Activated B cell treated with CpG ODN at 0.5 μM for 24 hours (primary cell): ENCODE results near the gene TRERF1. TPM values are rescaled to one million over a fixed set of nuclear protein-coding genes. Genes with fewer than 3 reads are reported as not detected.

Experiments used
- ATAC-seq: fragments of 200-7000 bp; cut with Tn5 transposase; one replicate; pipeline ENCODE4 v1.10.0; 2021; ENCODE audit warnings: low read depth, mild to moderate bottlenecking, moderate library complexity
- CTCF ChIA-PET: fragments of 350-600 bp; sonication (Branson Sonifier 250); formaldehyde crosslinking; loops from one replicate; lab custom pipeline; 2021; ENCODE audit warnings: antibody characterized with exemption; lab: Charles Lee
- POLR2A ChIA-PET: fragments of 350-600 bp; sonication (Branson Sonifier 250); formaldehyde crosslinking; loops from one replicate; lab custom pipeline; 2021; ENCODE audit warnings: antibody characterized with exemption; lab: Charles Lee
- DNase-seq: peaks from one replicate; pipeline ENCODE4 v3.0.0; 2022
- H3K27ac Mint-ChIP-seq: one replicate; pipeline ENCODE4 v1.8.0; 2020; ENCODE audit warnings: mixed read lengths
- H3K27me3 Mint-ChIP-seq: one replicate; pipeline ENCODE4 v1.8.0; 2021; ENCODE audit warnings: mixed read lengths
- H3K36me3 Mint-ChIP-seq: one replicate; pipeline ENCODE4 v1.8.0; 2021; ENCODE audit warnings: low read depth, mixed read lengths
- H3K4me1 Mint-ChIP-seq: one replicate; pipeline ENCODE4 v1.8.0; 2021; ENCODE audit warnings: mixed read lengths
- H3K4me3 Mint-ChIP-seq: one replicate; pipeline ENCODE4 v1.8.0; 2020; ENCODE audit warnings: mild to moderate bottlenecking, mixed read lengths
- H3K9me3 Mint-ChIP-seq: one replicate; pipeline ENCODE4 v1.8.0; 2020; ENCODE audit warnings: mixed read lengths
- CTCF ChIP-seq: fragments of 200-600 bp; IDR thresholded peaks from one replicate; pipeline ENCODE4 v1.8.0; 2022; ENCODE audit warnings: antibody characterized with exemption, mild to moderate bottlenecking
- intact Hi-C: fragments of 100-400 bp; cut with micrococcal nuclease; formaldehyde crosslinking; loops from one replicate; pipeline ENCODE4 v1.15.1; 2024
- total RNA-seq: library from RNA; stranded (reverse); gene quantifications from 2 replicates; pipeline ENCODE4 v1.2.3, GENCODE V29; 2022

TRERF1 gene
- total RNA-seq, 1 donor from 2014 or later: 4.1 TPM

GRCh38 chr6:42200035-42200434 lies 251.7 kb downstream of the TRERF1 start:
- CTCF ChIA-PET: no interaction called here
- H3K4me1 Mint-ChIP-seq: peaks cover 2% of the 10 kb centered on the region
- no peak for DNase-seq
- H3K27ac Mint-ChIP-seq: no peak overlapping the region
- peaks cover 32% of the 10 kb centered on the region for H3K36me3 Mint-ChIP-seq
- ATAC-seq: no peak
- H3K27me3 Mint-ChIP-seq: no peaks in the 10 kb centered on the region
- intact Hi-C loops: no loop called here
- no peak overlapping the region for H3K4me3 Mint-ChIP-seq
- POLR2A ChIA-PET: no interaction called here
- TF ChIP-seq CTCF: no peak
- H3K9me3 Mint-ChIP-seq: no peaks in the 10 kb centered on the region

- Mint-ChIP-seq H3K27ac (no peak overlapping the region), H3K27me3 (no peaks in the 10 kb centered on the region), H3K9me3 (no peaks in the 10 kb centered on the region), H3K4me1 (peaks cover 2% of the 10 kb centered on the region), H3K36me3 (peaks cover 25% of the 10 kb centered on the region), H3K4me3 (no peak overlapping the region)
- ChIA-PET POLR2A (no interaction called here), CTCF (no interaction called here)
- no peak for DNase-seq
- no peak for ATAC-seq
- TF ChIP-seq CTCF: no peak
- intact Hi-C loops: no loop called here
Measured at GRCh38 chr6:42199106-42199981, 252.4 kb downstream of the TRERF1 start.

DNA sequence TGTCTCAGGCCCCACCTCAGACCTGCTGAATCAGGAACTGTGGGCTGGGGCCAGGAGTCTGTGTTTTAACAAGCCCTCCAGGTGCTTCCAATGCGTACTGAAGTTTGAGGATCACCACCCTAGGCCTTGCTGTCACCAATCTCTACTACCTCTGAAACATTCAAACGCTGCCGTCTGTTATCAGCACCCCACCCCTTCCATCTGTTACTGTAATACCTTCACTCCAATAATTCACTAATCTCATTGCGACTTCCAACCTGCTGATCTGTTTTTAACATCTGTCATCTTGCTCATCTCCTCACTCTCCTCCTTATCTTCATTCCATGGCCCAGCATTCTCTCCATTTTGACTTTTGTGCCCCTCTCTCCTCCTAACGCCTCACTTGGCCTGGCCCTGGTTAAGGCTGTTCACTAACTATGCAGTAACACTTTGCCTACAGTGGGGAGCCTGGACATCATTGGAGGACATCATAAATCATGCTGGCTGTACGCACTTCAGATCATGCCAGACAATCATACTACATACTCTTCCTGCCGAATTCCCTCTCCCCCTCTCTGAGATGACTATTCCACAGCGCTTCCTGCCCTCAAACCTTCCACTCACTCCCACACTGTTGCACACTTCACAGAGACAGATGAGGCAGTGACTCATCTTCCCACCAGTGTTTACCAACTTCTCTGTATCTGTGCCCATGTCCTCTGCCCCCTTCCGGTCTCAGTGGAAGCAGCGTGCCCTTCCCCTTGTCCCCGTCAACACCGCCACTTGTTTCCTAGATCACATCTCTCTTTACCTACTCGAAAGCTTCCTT lies 254.0 kb downstream of the TRERF1 start:
- POLR2A ChIA-PET: no interaction called here
- TF ChIP-seq CTCF: no peak
- no peak overlapping the region for H3K27ac Mint-ChIP-seq
- intact Hi-C loops: no loop called here
- DNase-seq (no peak), ATAC-seq (no peak)
- H3K27me3 Mint-ChIP-seq: no peaks in the 10 kb centered on the region
- peaks cover 2% of the 10 kb centered on the region for H3K4me1 Mint-ChIP-seq
- CTCF ChIA-PET: no interaction called here
- H3K36me3 Mint-ChIP-seq: peaks cover 20% of the 10 kb centered on the region
- no peak overlapping the region for H3K4me3 Mint-ChIP-seq
- no peaks in the 10 kb centered on the region for H3K9me3 Mint-ChIP-seq

- intact Hi-C loops: no loop called here
- H3K27ac Mint-ChIP-seq: no peak overlapping the region
Measured at GRCh38 chr6:42195415-42195814, 256.3 kb downstream of the TRERF1 start.

More at GRCh38 chr6:42195415-42195814, 256.3 kb downstream of the TRERF1 start:
- Mint-ChIP-seq H3K27me3 (no peaks in the 10 kb centered on the region), H3K36me3 (peaks cover 12% of the 10 kb centered on the region), H3K4me1 (peaks cover 2% of the 10 kb centered on the region), H3K9me3 (no peaks in the 10 kb centered on the region), H3K4me3 (no peak overlapping the region)
- DNase-seq (no peak), ATAC-seq (no peak)
- TF ChIP-seq CTCF: no peak
- ChIA-PET CTCF (interaction anchor here (1.5 kb wide), 1 partner anchor 337 kb away, joined by 3 read pairs; no protein-coding TSS in a partner anchor), POLR2A (no interaction called here)
